Suprapubic skin (tissue), 4 donors: ENCODE results near the gene TMEM229A. TPM values are rescaled to one million over a fixed set of nuclear protein-coding genes. Genes with fewer than 3 reads are reported as not detected.

Experiments
- DNase-seq, 2 donors: peaks; one replicate each; pipeline ENCODE4 v3.0.0-alpha.2; 2019; ENCODE audit warnings: low spot score in 2 of 2
- H3K27ac ChIP-seq: fragments of 200-600 bp; sonication (generic); one replicate; pipeline ENCODE4 v1.5.1; 2019
- H3K27me3 ChIP-seq: fragments of 200-600 bp; sonication (generic); one replicate; pipeline ENCODE4 v1.5.1; 2019
- H3K36me3 ChIP-seq: fragments of 200-600 bp; sonication (generic); one replicate; pipeline ENCODE4 v1.5.1; 2019
- H3K4me1 ChIP-seq: fragments of 200-600 bp; sonication (generic); one replicate; pipeline ENCODE4 v1.5.1; 2019
- H3K4me3 ChIP-seq: fragments of 200-600 bp; sonication (generic); one replicate; pipeline ENCODE4 v1.5.1; 2019; ENCODE audit warnings: mild to moderate bottlenecking
- H3K9me3 ChIP-seq: fragments of 200-600 bp; sonication (generic); one replicate; pipeline ENCODE4 v1.5.1; 2019
- CTCF ChIP-seq, 2 donors: fragments of 200-600 bp in 1 of 2; fragments of 450-650 bp in 1 of 2; sonication (generic) in 1 of 2; IDR thresholded peaks; one replicate each; pipeline ENCODE4 v1.5.1; 2016 to 2019; ENCODE audit warnings: antibody characterized with exemption in 2 of 2, mild to moderate bottlenecking in 1 of 2, moderate library complexity in 1 of 2
- EP300 ChIP-seq: sonication (generic); formaldehyde crosslinking; IDR thresholded peaks from one replicate; pipeline ENCODE4 v1.6.1; 2017; ENCODE audit warnings: antibody characterized with exemption
- POLR2A ChIP-seq, 2 donors: fragments of 450-650 bp; IDR thresholded peaks; one replicate each; pipeline ENCODE4 v1.6.1; 2017; ENCODE audit warnings: antibody characterized with exemption in 2 of 2, mild to moderate bottlenecking in 2 of 2, moderate library complexity in 2 of 2
- POLR2AphosphoS5 ChIP-seq, 3 donors: sonication (generic); formaldehyde crosslinking; IDR thresholded peaks; one replicate each; pipeline ENCODE4 v1.6.1; 2017; ENCODE audit warnings: antibody characterized with exemption in 3 of 3
- WGBS: methylation state at CpG from one replicate; pipeline ENCODE4 v1.1.5; 2018; 5-methylcytosine and 5-hydroxymethylcytosine counted together
- total RNA-seq, 4 donors: library from RNA; depleted of rRNA; stranded (reverse); fragments of >200 nt; gene quantifications; one replicate each; pipeline ENCODE4 v1.1.0, GENCODE V29; 2016

Gene TMEM229A
- total RNA-seq, 4 donors from 2014 or later: not detected

GRCh38 chr7:124072603-124073309, 39.9 kb upstream of the TMEM229A start:
- TF ChIP-seq POLR2AphosphoS5 (IDR thresholded peaks at IDR 0.05) (no peak), POLR2A (IDR thresholded peaks at IDR 0.05) (no peak), EP300 (no peak), CTCF (IDR thresholded peaks at IDR 0.05) (no peak)
- Histone ChIP-seq H3K9me3 (no peaks in the 10 kb centered on the region), H3K4me1 (no peaks in the 10 kb centered on the region), H3K4me3 (no peak overlapping the region), H3K36me3 (no peaks in the 10 kb centered on the region), H3K27me3 (no peaks in the 10 kb centered on the region), H3K27ac (no peak overlapping the region)
- no peak for DNase-seq
- WGBS: 53% methylated on average over 4 of the region's 4 CpGs

DNA sequence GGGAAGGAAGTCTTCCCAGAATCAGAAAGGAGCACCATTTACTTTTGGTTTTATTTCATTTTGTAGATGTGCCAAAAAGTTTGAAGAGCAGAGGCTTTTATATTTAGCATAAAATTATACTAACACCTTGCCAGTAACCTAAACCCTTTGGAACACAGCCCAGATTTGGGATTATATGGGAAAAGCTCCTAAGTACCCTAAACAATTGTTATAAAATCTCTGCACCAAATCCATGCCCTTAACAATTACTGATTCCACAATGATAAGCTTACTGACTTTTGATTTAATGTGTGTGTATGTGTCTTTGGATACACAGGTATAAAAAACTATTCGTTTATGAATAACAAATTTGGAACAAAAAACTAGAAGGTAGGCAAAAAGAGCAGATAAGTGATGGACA, 39.0 kb upstream of the TMEM229A start:
- WGBS: 40% methylated on average over 1 of the region's 1 CpG

DNA sequence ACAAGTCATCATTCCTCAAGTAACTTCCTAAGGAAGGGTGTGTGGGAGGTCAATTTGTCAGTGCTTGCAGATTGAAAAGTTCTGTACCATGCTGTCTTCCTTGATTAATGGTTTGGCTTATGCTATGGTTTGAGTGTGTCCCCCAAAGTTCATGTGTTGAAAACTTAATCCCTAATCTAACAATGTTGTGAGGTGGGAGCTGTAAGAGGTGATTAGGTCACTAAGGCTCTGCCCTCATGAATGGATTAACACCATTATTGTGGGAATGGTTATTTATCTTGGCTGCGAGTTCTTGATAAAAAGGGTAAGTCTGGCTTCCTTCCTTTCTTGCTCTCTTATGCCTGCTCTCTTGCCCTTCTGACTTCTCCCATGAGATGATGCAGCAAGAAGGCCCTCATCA, 29.3 kb upstream of the TMEM229A start:
- no peaks in the 10 kb centered on the region for H3K36me3 ChIP-seq
- H3K9me3 ChIP-seq: no peaks in the 10 kb centered on the region
- no peak overlapping the region for H3K27ac ChIP-seq
- no peaks in the 10 kb centered on the region for H3K27me3 ChIP-seq
- TF ChIP-seq POLR2AphosphoS5 (IDR thresholded peaks at IDR 0.05) (no peak), POLR2A (IDR thresholded peaks at IDR 0.05) (no peak), CTCF (IDR thresholded peaks at IDR 0.05) (no peak), EP300 (no peak)
- 71% methylated on average over 1 of the region's 1 CpG for WGBS
- DNase-seq: no peak
- H3K4me1 ChIP-seq: no peaks in the 10 kb centered on the region
- H3K4me3 ChIP-seq: no peak overlapping the region

More for the DNA sequence above, 39.0 kb upstream of the TMEM229A start:
- TF ChIP-seq POLR2AphosphoS5 (IDR thresholded peaks at IDR 0.05): no peak
- TF ChIP-seq POLR2A (IDR thresholded peaks at IDR 0.05): no peak
- TF ChIP-seq EP300: no peak
- TF ChIP-seq CTCF (IDR thresholded peaks at IDR 0.05): no peak
- no peaks in the 10 kb centered on the region for H3K4me1 ChIP-seq
- no peaks in the 10 kb centered on the region for H3K9me3 ChIP-seq
- no peaks in the 10 kb centered on the region for H3K27me3 ChIP-seq
- H3K27ac ChIP-seq: no peak overlapping the region
- H3K4me3 ChIP-seq: no peak overlapping the region
- no peak for DNase-seq
- H3K36me3 ChIP-seq: no peaks in the 10 kb centered on the region

DNA sequence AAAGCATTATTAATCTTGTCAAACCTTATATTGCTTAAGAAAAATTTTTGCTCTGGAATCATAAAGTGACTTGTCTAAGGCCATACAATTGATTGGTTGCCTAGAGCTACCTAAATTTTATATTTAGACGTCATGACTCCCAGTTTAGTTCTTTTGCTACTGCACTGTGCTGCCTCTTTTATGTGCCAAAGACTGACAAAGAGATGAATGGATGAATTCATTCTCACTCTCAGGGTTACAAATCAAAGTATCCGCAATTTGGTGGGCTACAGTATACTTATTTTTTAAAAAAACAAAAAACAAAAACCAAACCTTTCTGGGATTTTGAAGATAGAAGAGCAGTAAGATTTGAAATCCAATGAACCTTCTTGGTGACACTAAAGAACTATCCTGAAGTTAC, 27.7 kb upstream of the TMEM229A start:
- Histone ChIP-seq H3K27ac (no peak overlapping the region), H3K27me3 (no peaks in the 10 kb centered on the region), H3K4me1 (no peaks in the 10 kb centered on the region), H3K4me3 (no peak overlapping the region), H3K36me3 (no peaks in the 10 kb centered on the region), H3K9me3 (no peaks in the 10 kb centered on the region)
- 79% methylated on average over 2 of the region's 2 CpGs for WGBS
- TF ChIP-seq EP300 (no peak), CTCF (IDR thresholded peaks at IDR 0.05) (no peak), POLR2AphosphoS5 (IDR thresholded peaks at IDR 0.05) (no peak), POLR2A (IDR thresholded peaks at IDR 0.05) (no peak)
- DNase-seq: no peak

DNA sequence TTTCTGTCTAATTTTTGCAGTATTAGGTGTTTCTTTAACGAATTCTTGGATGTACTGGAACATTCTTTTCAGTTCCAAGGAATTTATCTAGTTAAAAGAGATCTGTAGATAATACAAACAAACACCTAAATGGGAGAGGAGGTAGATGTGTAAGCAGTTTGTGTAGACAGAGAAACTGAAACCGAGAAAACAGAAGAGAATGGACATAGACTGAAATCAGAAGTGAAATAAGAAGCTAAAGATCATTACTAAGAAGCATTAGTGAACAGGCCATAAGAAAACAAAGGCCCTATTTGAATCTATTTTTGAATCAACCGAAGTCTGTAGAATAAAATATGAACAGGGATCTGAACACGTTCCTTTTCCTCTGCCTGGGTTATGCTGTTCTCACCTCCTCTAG, 26.5 kb upstream of the TMEM229A start:
- no peaks in the 10 kb centered on the region for H3K9me3 ChIP-seq
- TF ChIP-seq POLR2AphosphoS5 (IDR thresholded peaks at IDR 0.05) (no peak), EP300 (no peak), CTCF (IDR thresholded peaks at IDR 0.05) (no peak), POLR2A (IDR thresholded peaks at IDR 0.05) (no peak)
- no peaks in the 10 kb centered on the region for H3K4me1 ChIP-seq
- no peak overlapping the region for H3K4me3 ChIP-seq
- no peaks in the 10 kb centered on the region for H3K36me3 ChIP-seq
- H3K27me3 ChIP-seq: no peaks in the 10 kb centered on the region
- whole genome bisulfite sequencing: 69% methylated on average over 4 of the region's 4 CpGs
- no peak overlapping the region for H3K27ac ChIP-seq
- no peak for DNase-seq
